SU-DHL-6 (cell line): ENCODE results near the gene MACC1.

Experiments
- EZH2phosphoT487 ChIP-seq: fragments of 200-600 bp; sonication (generic), shearing (Covaris generic); conservative IDR thresholded peaks from 2 replicates; pipeline ENCODE4 v1.6.1; 2018; ENCODE audit warnings: mild to moderate bottlenecking, antibody characterized with exemption, low read length, moderate library complexity, mixed read lengths
- TF ChIP-seq, protein P1 (sequence below): fragments of 200-600 bp; sonication (generic); IDR thresholded peaks from one replicate; pipeline ENCODE4 v1.5.1; 2017; ENCODE audit warnings: antibody characterized with exemption, mild to moderate bottlenecking, low read length, moderate library complexity; ENCODE audit not compliant: insufficient read depth, poor library complexity, severe bottlenecking

GRCh38 chr7:20176578-20177242, 40.5 kb downstream of the MACC1 start:
- TF ChIP-seq, protein P1, sequence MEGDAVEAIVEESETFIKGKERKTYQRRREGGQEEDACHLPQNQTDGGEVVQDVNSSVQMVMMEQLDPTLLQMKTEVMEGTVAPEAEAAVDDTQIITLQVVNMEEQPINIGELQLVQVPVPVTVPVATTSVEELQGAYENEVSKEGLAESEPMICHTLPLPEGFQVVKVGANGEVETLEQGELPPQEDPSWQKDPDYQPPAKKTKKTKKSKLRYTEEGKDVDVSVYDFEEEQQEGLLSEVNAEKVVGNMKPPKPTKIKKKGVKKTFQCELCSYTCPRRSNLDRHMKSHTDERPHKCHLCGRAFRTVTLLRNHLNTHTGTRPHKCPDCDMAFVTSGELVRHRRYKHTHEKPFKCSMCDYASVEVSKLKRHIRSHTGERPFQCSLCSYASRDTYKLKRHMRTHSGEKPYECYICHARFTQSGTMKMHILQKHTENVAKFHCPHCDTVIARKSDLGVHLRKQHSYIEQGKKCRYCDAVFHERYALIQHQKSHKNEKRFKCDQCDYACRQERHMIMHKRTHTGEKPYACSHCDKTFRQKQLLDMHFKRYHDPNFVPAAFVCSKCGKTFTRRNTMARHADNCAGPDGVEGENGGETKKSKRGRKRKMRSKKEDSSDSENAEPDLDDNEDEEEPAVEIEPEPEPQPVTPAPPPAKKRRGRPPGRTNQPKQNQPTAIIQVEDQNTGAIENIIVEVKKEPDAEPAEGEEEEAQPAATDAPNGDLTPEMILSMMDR = no peak
- no peak for TF ChIP-seq EZH2phosphoT487
